GM21367 (cell line): ENCODE data around the gene SETBP1.

ENCODE experiments used
- ATAC-seq: cut with Tn5 transposase; IDR thresholded peaks from one replicate; pipeline ENCODE4 v1.9.1; 2021; ENCODE audit not compliant: unreplicated experiment

SETBP1 gene

GRCh38 chr18:44812426-44812825 lies 131.7 kb downstream of the SETBP1 start:
- no peak for ATAC-seq

GRCh38 chr18:44813586-44813985 lies 132.9 kb downstream of the SETBP1 start:
- ATAC-seq: no peak

- ATAC-seq: no peak
Observed at GRCh38 chr18:44815108-44815507, 134.4 kb downstream of the SETBP1 start.

GRCh38 chr18:44816050-44816449 lies 135.4 kb downstream of the SETBP1 start:
- ATAC-seq: no peak

GRCh38 chr18:44816477-44816876 lies 135.8 kb downstream of the SETBP1 start:
- no peak for ATAC-seq

- no peak for ATAC-seq
Observed at GRCh38 chr18:44817831-44818473, 137.3 kb downstream of the SETBP1 start.

GRCh38 chr18:44818668-44819403 lies 138.1 kb downstream of the SETBP1 start:
- no peak for ATAC-seq

- ATAC-seq: no peak
Observed at GRCh38 chr18:44819944-44820510, 139.3 kb downstream of the SETBP1 start.

- ATAC-seq: no peak
Observed at GRCh38 chr18:44821924-44822323, 141.2 kb downstream of the SETBP1 start.

GRCh38 chr18:44823286-44823685 lies 142.6 kb downstream of the SETBP1 start:
- ATAC-seq: no peak

- no peak for ATAC-seq
Observed at GRCh38 chr18:44823782-44824181, 143.1 kb downstream of the SETBP1 start.

GRCh38 chr18:44824884-44825283 lies 144.2 kb downstream of the SETBP1 start:
- no peak for ATAC-seq

GRCh38 chr18:44826418-44827259 lies 146.0 kb downstream of the SETBP1 start:
- no peak for ATAC-seq

GRCh38 chr18:44828080-44828479 lies 147.4 kb downstream of the SETBP1 start:
- no peak for ATAC-seq

- ATAC-seq: no peak
Observed at GRCh38 chr18:44830581-44830980, 149.9 kb downstream of the SETBP1 start.

GRCh38 chr18:44833786-44834185 lies 153.1 kb downstream of the SETBP1 start:
- no peak for ATAC-seq

GRCh38 chr18:44834867-44835469 lies 154.3 kb downstream of the SETBP1 start:
- ATAC-seq: no peak

- no peak for ATAC-seq
Observed at GRCh38 chr18:44835703-44836102, 155.0 kb downstream of the SETBP1 start.

- no peak for ATAC-seq
Observed at GRCh38 chr18:44836263-44836662, 155.6 kb downstream of the SETBP1 start.

GRCh38 chr18:44837482-44838180 lies 156.9 kb downstream of the SETBP1 start:
- no peak for ATAC-seq
